ENCODE results near the gene PSMB5.

The PSMB5 gene

GRCh38 chr14:22995889-22996625, 38.6 kb downstream of the PSMB5 start:
- no peaks in the 10 kb centered on the region for H3K27me3 ChIP-seq (ENCODE audit: insufficient read depth, low read length)
- no peak overlapping the region for H3K4me3 ChIP-seq (ENCODE audit: low read length)
- no peaks in the 10 kb centered on the region for H3K9me3 ChIP-seq (ENCODE audit: low read length)
- H2AFZ ChIP-seq (ENCODE audit: low read depth, low read length) = no peak overlapping the region
- peaks cover 4% of the 10 kb centered on the region for H3K36me3 ChIP-seq (ENCODE audit: insufficient read depth, low read length)
- peaks cover 5% of the 10 kb centered on the region for H3K4me1 ChIP-seq (ENCODE audit: insufficient read depth, low read length)

GRCh38 chr14:22994762-22995275, 39.9 kb downstream of the PSMB5 start:
- Histone ChIP-seq H3K9me3 (ENCODE audit: low read length) (no peaks in the 10 kb centered on the region), H3K27me3 (ENCODE audit: insufficient read depth, low read length) (no peaks in the 10 kb centered on the region), H3K4me1 (ENCODE audit: insufficient read depth, low read length) (peaks cover 5% of the 10 kb centered on the region), H3K36me3 (ENCODE audit: insufficient read depth, low read length) (peaks cover 4% of the 10 kb centered on the region), H2AFZ (ENCODE audit: low read depth, low read length) (no peak overlapping the region), H3K4me3 (ENCODE audit: low read length) (no peak overlapping the region)

GRCh38 chr14:22993517-22993916, 41.2 kb downstream of the PSMB5 start:
- H3K27me3 ChIP-seq (ENCODE audit: insufficient read depth, low read length) = no peaks in the 10 kb centered on the region
- no peak overlapping the region for H2AFZ ChIP-seq (ENCODE audit: low read depth, low read length)
- H3K4me1 ChIP-seq (ENCODE audit: insufficient read depth, low read length) = peaks cover 5% of the 10 kb centered on the region

GRCh38 chr14:22991852-22992251, 42.8 kb downstream of the PSMB5 start:
- Histone ChIP-seq H3K4me3 (ENCODE audit: low read length) (no peak overlapping the region), H2AFZ (ENCODE audit: low read depth, low read length) (no peak overlapping the region), H3K36me3 (ENCODE audit: insufficient read depth, low read length) (peaks cover 4% of the 10 kb centered on the region), H3K27me3 (ENCODE audit: insufficient read depth, low read length) (no peaks in the 10 kb centered on the region), H3K4me1 (ENCODE audit: insufficient read depth, low read length) (no peaks in the 10 kb centered on the region), H3K9me3 (ENCODE audit: low read length) (no peaks in the 10 kb centered on the region)

More at GRCh38 chr14:22993517-22993916, 41.2 kb downstream of the PSMB5 start:
- Histone ChIP-seq H3K36me3 (ENCODE audit: insufficient read depth, low read length) (peaks cover 4% of the 10 kb centered on the region), H3K9me3 (ENCODE audit: low read length) (no peaks in the 10 kb centered on the region), H3K4me3 (ENCODE audit: low read length) (no peak overlapping the region)

GRCh38 chr14:22987291-22987690, 47.4 kb downstream of the PSMB5 start:
- Histone ChIP-seq H3K4me3 (ENCODE audit: low read length) (no peak overlapping the region), H3K36me3 (ENCODE audit: insufficient read depth, low read length) (no peaks in the 10 kb centered on the region), H3K4me1 (ENCODE audit: insufficient read depth, low read length) (peaks cover 9% of the 10 kb centered on the region), H2AFZ (ENCODE audit: low read depth, low read length) (no peak overlapping the region), H3K27me3 (ENCODE audit: insufficient read depth, low read length) (no peaks in the 10 kb centered on the region), H3K9me3 (ENCODE audit: low read length) (no peaks in the 10 kb centered on the region)

- Histone ChIP-seq H2AFZ (ENCODE audit: low read depth, low read length) (no peak overlapping the region), H3K4me1 (ENCODE audit: insufficient read depth, low read length) (peaks cover 9% of the 10 kb centered on the region), H3K4me3 (ENCODE audit: low read length) (no peak overlapping the region), H3K36me3 (ENCODE audit: insufficient read depth, low read length) (no peaks in the 10 kb centered on the region), H3K27me3 (ENCODE audit: insufficient read depth, low read length) (no peaks in the 10 kb centered on the region), H3K9me3 (ENCODE audit: low read length) (no peaks in the 10 kb centered on the region)
Measured at GRCh38 chr14:22986508-22987054, 48.1 kb downstream of the PSMB5 start.

- no peaks in the 10 kb centered on the region for H3K9me3 ChIP-seq (ENCODE audit: low read length)
- H3K4me1 ChIP-seq (ENCODE audit: insufficient read depth, low read length) = peaks cover 9% of the 10 kb centered on the region
- H3K27me3 ChIP-seq (ENCODE audit: insufficient read depth, low read length) = no peaks in the 10 kb centered on the region
- H3K36me3 ChIP-seq (ENCODE audit: insufficient read depth, low read length) = no peaks in the 10 kb centered on the region
- H3K4me3 ChIP-seq (ENCODE audit: low read length) = no peak overlapping the region
- no peak overlapping the region for H2AFZ ChIP-seq (ENCODE audit: low read depth, low read length)
Measured at GRCh38 chr14:22985894-22986507, 48.7 kb downstream of the PSMB5 start.

- H2AFZ ChIP-seq (ENCODE audit: low read depth, low read length) = no peak overlapping the region
- no peak overlapping the region for H3K4me3 ChIP-seq (ENCODE audit: low read length)
- no peaks in the 10 kb centered on the region for H3K27me3 ChIP-seq (ENCODE audit: insufficient read depth, low read length)
- no peaks in the 10 kb centered on the region for H3K9me3 ChIP-seq (ENCODE audit: low read length)
- peaks cover 2% of the 10 kb centered on the region for H3K36me3 ChIP-seq (ENCODE audit: insufficient read depth, low read length)
- peaks cover 11% of the 10 kb centered on the region for H3K4me1 ChIP-seq (ENCODE audit: insufficient read depth, low read length)
Measured at GRCh38 chr14:22984959-22985658, 49.6 kb downstream of the PSMB5 start.

GRCh38 chr14:22982477-22983245, 52.0 kb downstream of the PSMB5 start, which contains the start of gene AJUBA:
AJUBA (minus strand) TSS chr14:22982551; CDS start chr14:22982266, 285 bp downstream.
- peaks cover 33% of the 10 kb centered on the region for H3K4me1 ChIP-seq (ENCODE audit: insufficient read depth, low read length)
- H2AFZ ChIP-seq (ENCODE audit: low read depth, low read length) = peak within 1 kb of the TSS; percentile 7
- H3K9me3 ChIP-seq (ENCODE audit: low read length) = no peaks in the 10 kb centered on the region
- no peaks in the 10 kb centered on the region for H3K27me3 ChIP-seq (ENCODE audit: insufficient read depth, low read length)
- H3K36me3 ChIP-seq (ENCODE audit: insufficient read depth, low read length) = peaks cover 20% of the 10 kb centered on the region
- peak within 1 kb of the TSS; percentile 89 for H3K4me3 ChIP-seq (ENCODE audit: low read length)

GRCh38 chr14:22981876-22982476, 52.7 kb downstream of the PSMB5 start:
- Histone ChIP-seq H3K27me3 (ENCODE audit: insufficient read depth, low read length) (no peaks in the 10 kb centered on the region), H3K9me3 (ENCODE audit: low read length) (no peaks in the 10 kb centered on the region), H3K4me1 (ENCODE audit: insufficient read depth, low read length) (peaks cover 40% of the 10 kb centered on the region), H2AFZ (ENCODE audit: low read depth, low read length) (peak overlapping the region; percentile 7), H3K4me3 (ENCODE audit: low read length) (peak overlapping the region; percentile 89), H3K36me3 (ENCODE audit: insufficient read depth, low read length) (peaks cover 24% of the 10 kb centered on the region)

GRCh38 chr14:22981090-22981875, 53.4 kb downstream of the PSMB5 start:
- H3K9me3 ChIP-seq (ENCODE audit: low read length) = no peaks in the 10 kb centered on the region
- peaks cover 31% of the 10 kb centered on the region for H3K36me3 ChIP-seq (ENCODE audit: insufficient read depth, low read length)
- H3K4me3 ChIP-seq (ENCODE audit: low read length) = peak overlapping the region; percentile 89
- peaks cover 47% of the 10 kb centered on the region for H3K4me1 ChIP-seq (ENCODE audit: insufficient read depth, low read length)
- no peaks in the 10 kb centered on the region for H3K27me3 ChIP-seq (ENCODE audit: insufficient read depth, low read length)
- no peak overlapping the region for H2AFZ ChIP-seq (ENCODE audit: low read depth, low read length)

Data from neuron (in vitro differentiated cells).